ENCODE results near the gene ATG13.

Gene ATG13

GRCh38 chr11:46635557-46636139 is 18.3 kb downstream of the ATG13 start:
- no peak overlapping the region for H3K4me3 ChIP-seq (ENCODE audit: low read depth, low read length)
- TF ChIP-seq CTCF (IDR thresholded peaks at IDR 0.05; ENCODE audit: low read depth, low read length) = no peak
- DNase-seq = no peak
- no peaks in the 10 kb centered on the region for H3K27me3 ChIP-seq
- no peaks in the 10 kb centered on the region for H3K36me3 ChIP-seq
- H3K9me3 ChIP-seq = no peaks in the 10 kb centered on the region
- H3K4me1 ChIP-seq = no peaks in the 10 kb centered on the region

- Histone ChIP-seq H3K9me3 (no peaks in the 10 kb centered on the region), H3K4me1 (no peaks in the 10 kb centered on the region), H3K36me3 (no peaks in the 10 kb centered on the region), H3K4me3 (ENCODE audit: low read depth, low read length) (no peak overlapping the region), H3K27me3 (no peaks in the 10 kb centered on the region)
- no peak for DNase-seq
- no peak for TF ChIP-seq CTCF (IDR thresholded peaks at IDR 0.05; ENCODE audit: low read depth, low read length)
Observed at GRCh38 chr11:46637546-46637945, 20.2 kb downstream of the ATG13 start.

GRCh38 chr11:46639197-46639839 is 22.0 kb downstream of the ATG13 start:
- DNase-seq = no peak
- H3K9me3 ChIP-seq = no peaks in the 10 kb centered on the region
- no peak overlapping the region for H3K4me3 ChIP-seq (ENCODE audit: low read depth, low read length)
- TF ChIP-seq CTCF (IDR thresholded peaks at IDR 0.05; ENCODE audit: low read depth, low read length) = no peak
- H3K27me3 ChIP-seq = no peaks in the 10 kb centered on the region
- H3K36me3 ChIP-seq = no peaks in the 10 kb centered on the region
- no peaks in the 10 kb centered on the region for H3K4me1 ChIP-seq

- no peak for TF ChIP-seq CTCF (IDR thresholded peaks at IDR 0.05; ENCODE audit: low read depth, low read length)
- Histone ChIP-seq H3K27me3 (no peaks in the 10 kb centered on the region), H3K9me3 (no peaks in the 10 kb centered on the region), H3K4me1 (no peaks in the 10 kb centered on the region), H3K36me3 (no peaks in the 10 kb centered on the region), H3K4me3 (ENCODE audit: low read depth, low read length) (no peak overlapping the region)
- no peak for DNase-seq
Observed at GRCh38 chr11:46640036-46640788, 22.9 kb downstream of the ATG13 start.

GRCh38 chr11:46641639-46642038 is 24.3 kb downstream of the ATG13 start:
- no peak for TF ChIP-seq CTCF (IDR thresholded peaks at IDR 0.05; ENCODE audit: low read depth, low read length)
- H3K9me3 ChIP-seq = no peaks in the 10 kb centered on the region
- no peak overlapping the region for H3K4me3 ChIP-seq (ENCODE audit: low read depth, low read length)
- H3K27me3 ChIP-seq = no peaks in the 10 kb centered on the region
- no peaks in the 10 kb centered on the region; the same call in 1 of the 2 replicates for H3K36me3 ChIP-seq
- H3K4me1 ChIP-seq = no peaks in the 10 kb centered on the region
- DNase-seq = no peak
